NCI-H2107 (cell line): ENCODE results near the gene MARCHF3.
A peak's percentile ranks its signal among the peaks of the same experiment; 100 is the strongest.
"Not testable (repeated sequence)": the region's sequence is repeated elsewhere in the genome, so short reads cannot be mapped to it uniquely, and the experiment has no call there.

Source experiments
- DNase-seq: peaks from one replicate; lab custom pipeline; 2025; lab: John Stamatoyannopoulos, UW

The MARCHF3 gene

GRCh38 chr5:127011961-127012644, 18.3 kb downstream of the MARCHF3 start:
- DNase-seq, result no peak

- DNase-seq, result no peak
Observed at GRCh38 chr5:127011153-127011552, 19.2 kb downstream of the MARCHF3 start.

- no peak for DNase-seq
Observed at GRCh38 chr5:127010362-127010761, 20.0 kb downstream of the MARCHF3 start.

- DNase-seq, result no peak
Observed at GRCh38 chr5:127009784-127010183, 20.6 kb downstream of the MARCHF3 start.

GRCh38 chr5:127008300-127008975, 21.9 kb downstream of the MARCHF3 start:
- DNase-seq, result no peak

- no peak for DNase-seq
Observed at GRCh38 chr5:127007522-127007921, 22.8 kb downstream of the MARCHF3 start.

GRCh38 chr5:127006744-127007143, 23.6 kb downstream of the MARCHF3 start:
- DNase-seq, result no peak

GRCh38 chr5:127005282-127005681, 25.1 kb downstream of the MARCHF3 start:
- DNase-seq, result not testable (repeated sequence)

GRCh38 chr5:127004721-127005120, 25.6 kb downstream of the MARCHF3 start:
- DNase-seq, result no peak

GRCh38 chr5:127003798-127004495, 26.4 kb downstream of the MARCHF3 start:
- DNase-seq, result no peak

GRCh38 chr5:127002390-127002789, 28.0 kb downstream of the MARCHF3 start:
- DNase-seq, result no peak

GRCh38 chr5:127001621-127002296, 28.6 kb downstream of the MARCHF3 start:
- no peak for DNase-seq

- no peak for DNase-seq
Observed at GRCh38 chr5:126998895-126999570, 31.3 kb downstream of the MARCHF3 start.

GRCh38 chr5:126998201-126998631, 32.1 kb downstream of the MARCHF3 start:
- DNase-seq, result peak; percentile 19

GRCh38 chr5:126995689-126996088, 34.7 kb downstream of the MARCHF3 start:
- DNase-seq, result no peak

GRCh38 chr5:126995039-126995438, 35.3 kb downstream of the MARCHF3 start:
- no peak for DNase-seq

- no peak for DNase-seq
Observed at GRCh38 chr5:126994485-126994884, 35.9 kb downstream of the MARCHF3 start.

GRCh38 chr5:126988021-126988569, 42.3 kb downstream of the MARCHF3 start:
- no peak for DNase-seq

GRCh38 chr5:126987271-126987899, 43.0 kb downstream of the MARCHF3 start:
- no peak for DNase-seq

- no peak for DNase-seq
Observed at GRCh38 chr5:126984632-126985031, 45.7 kb downstream of the MARCHF3 start.

- no peak for DNase-seq
Observed at GRCh38 chr5:126983874-126984266, 46.5 kb downstream of the MARCHF3 start.
